H9 (cell line): ENCODE measurements around the gene MYO1E. TPM values are rescaled to one million over a fixed set of nuclear protein-coding genes. Genes with fewer than 3 reads are reported as not detected.

Experiments
- DNase-seq: peaks from one replicate; pipeline ENCODE4 v3.0.0-alpha.2; 2017
- H2AFZ ChIP-seq: one replicate; pipeline ENCODE4 v1.6.1; 2013; ENCODE audit warnings: mild to moderate bottlenecking, low read length, control low read depth, moderate library complexity
- H2AK5ac ChIP-seq: 2 replicates; pipeline ENCODE4 v1.6.1; 2013; ENCODE audit warnings: low read length, control low read depth, mixed read lengths; ENCODE audit not compliant: insufficient read length
- H2BK120ac ChIP-seq: one replicate; pipeline ENCODE4 v1.6.1; 2013; ENCODE audit warnings: low read depth, mild to moderate bottlenecking, low read length, control low read depth, inconsistent platforms; ENCODE audit not compliant: poor library complexity, severe bottlenecking
- H2BK12ac ChIP-seq: 2 replicates; pipeline ENCODE4 v1.6.1; 2013; ENCODE audit warnings: low read length, control low read depth, mixed read lengths, low read depth; ENCODE audit not compliant: insufficient read length
- H2BK15ac ChIP-seq: 2 replicates; pipeline ENCODE4 v1.6.1; 2013; ENCODE audit warnings: low read depth, low read length, control low read depth
- H2BK20ac ChIP-seq: one replicate; pipeline ENCODE4 v1.6.1; 2013; ENCODE audit warnings: low read depth, mild to moderate bottlenecking, low read length, control low read depth, inconsistent platforms; ENCODE audit not compliant: poor library complexity, severe bottlenecking
- H2BK5ac ChIP-seq: 2 replicates; pipeline ENCODE4 v1.6.1; 2013; ENCODE audit warnings: low read length, control low read depth, mixed read lengths; ENCODE audit not compliant: insufficient read length
- H3K14ac ChIP-seq: 2 replicates; pipeline ENCODE4 v1.6.1; 2013; ENCODE audit warnings: low read length, control low read depth; ENCODE audit not compliant: insufficient read depth
- H3K18ac ChIP-seq: 2 replicates; pipeline ENCODE4 v1.6.1; 2013; ENCODE audit warnings: low read depth, mild to moderate bottlenecking, mixed read lengths, low read length, control low read depth; ENCODE audit not compliant: insufficient read length
- H3K23ac ChIP-seq: 2 replicates; pipeline ENCODE4 v1.6.1; 2013; ENCODE audit warnings: low read length, control low read depth, mixed read lengths, low read depth; ENCODE audit not compliant: insufficient read length
- H3K23me2 ChIP-seq: 2 replicates; pipeline ENCODE4 v1.6.1; 2013; ENCODE audit warnings: low read depth, mild to moderate bottlenecking, mixed read lengths, low read length, control low read depth; ENCODE audit not compliant: insufficient read length, poor library complexity, severe bottlenecking
- H3K27ac ChIP-seq: 2 replicates; pipeline ENCODE4 v1.5.1; 2013; ENCODE audit warnings: low read length, control low read depth, mixed read lengths, low read depth; ENCODE audit not compliant: insufficient read length
- H3K27me3 ChIP-seq: 2 replicates; pipeline ENCODE4 v1.6.1; 2013; ENCODE audit warnings: low read length, control low read depth, inconsistent platforms; ENCODE audit not compliant: insufficient read depth
- H3K4ac ChIP-seq: 2 replicates; pipeline ENCODE4 v1.6.1; 2013; ENCODE audit warnings: low read depth, mild to moderate bottlenecking, control low read depth, inconsistent platforms, low read length, moderate library complexity
- H3K4me1 ChIP-seq: 2 replicates; pipeline ENCODE4 v1.6.1; 2013; ENCODE audit warnings: low read length, control low read depth, inconsistent platforms; ENCODE audit not compliant: insufficient read depth
- H3K4me2 ChIP-seq: 2 replicates; pipeline ENCODE4 v1.6.1; 2013; ENCODE audit warnings: low read length, control low read depth, mixed read lengths; ENCODE audit not compliant: insufficient read length, insufficient read depth
- H3K56ac ChIP-seq: 2 replicates; pipeline ENCODE4 v1.6.1; 2013; ENCODE audit warnings: low read depth, mild to moderate bottlenecking, mixed read lengths, low read length, control low read depth; ENCODE audit not compliant: insufficient read length
- H3K79me1 ChIP-seq: 2 replicates; pipeline ENCODE4 v1.6.1; 2013; ENCODE audit warnings: low read depth, mild to moderate bottlenecking, moderate library complexity, low read length, control low read depth, inconsistent platforms; ENCODE audit not compliant: insufficient read depth, poor library complexity, severe bottlenecking
- H3K79me2 ChIP-seq: 2 replicates; pipeline ENCODE4 v1.6.1; 2013; ENCODE audit warnings: low read length, control low read depth, inconsistent platforms; ENCODE audit not compliant: insufficient read depth
- H3K9ac ChIP-seq: 2 replicates; pipeline ENCODE4 v1.6.1; 2013; ENCODE audit warnings: low read length, control low read depth, mixed read lengths; ENCODE audit not compliant: insufficient read length; ENCODE audit errors: extremely low read depth
- H3K9me3 ChIP-seq: one replicate; pipeline ENCODE4 v1.6.1; 2013; ENCODE audit warnings: low read depth, low read length, inconsistent platforms; ENCODE audit not compliant: control insufficient read depth
- H3T11ph ChIP-seq: one replicate; pipeline ENCODE4 v1.6.1; 2013; ENCODE audit warnings: mild to moderate bottlenecking, low read length, control low read depth, inconsistent platforms
- H4K20me1 ChIP-seq: one replicate; pipeline ENCODE4 v1.6.1; 2013; ENCODE audit not compliant: control insufficient read depth, insufficient read length, insufficient read depth
- H4K5ac ChIP-seq: 2 replicates; pipeline ENCODE4 v1.6.1; 2013; ENCODE audit warnings: low read depth, mild to moderate bottlenecking, mixed read lengths, low read length, control low read depth; ENCODE audit not compliant: insufficient read length
- H4K8ac ChIP-seq: replicated peaks from 2 replicates; pipeline ENCODE4 v1.6.1; 2013; ENCODE audit warnings: low read length, control low read depth, mixed read lengths, low read depth; ENCODE audit not compliant: insufficient read length
- H4K91ac ChIP-seq: 2 replicates; pipeline ENCODE4 v1.6.1; 2013; ENCODE audit warnings: low read depth, mild to moderate bottlenecking, moderate library complexity, mixed read lengths, low read length, control low read depth; ENCODE audit not compliant: insufficient read length
- H3K27ac Mint-ChIP-seq, 3 experiments: 2 replicates in 2 of 3; 3 replicates in 1 of 3; pipeline ENCODE4 v1.8.0; 2020 to 2021; ENCODE audit warnings: mixed read lengths in 3 of 3, mild to moderate bottlenecking in 1 of 3, moderate library complexity in 1 of 3
- H3K27me3 Mint-ChIP-seq: 2 replicates; pipeline ENCODE4 v1.8.0; 2021; ENCODE audit warnings: low read depth, mild to moderate bottlenecking, moderate library complexity, mixed read lengths
- H3K36me3 Mint-ChIP-seq, 3 experiments: 2 replicates in 2 of 3; 3 replicates in 1 of 3; pipeline ENCODE4 v1.8.0; 2020 to 2021; ENCODE audit warnings: low read depth in 3 of 3, mixed read lengths in 3 of 3; ENCODE audit not compliant: insufficient read depth in 1 of 3
- H3K4me1 Mint-ChIP-seq, 2 experiments: 2 replicates each; pipeline ENCODE4 v1.8.0; 2020; ENCODE audit warnings: mixed read lengths in 2 of 2
- H3K4me3 Mint-ChIP-seq, 2 experiments: 2 replicates in 1 of 2; 3 replicates in 1 of 2; pipeline ENCODE4 v1.8.0; 2020 to 2021; ENCODE audit warnings: mild to moderate bottlenecking in 2 of 2, mixed read lengths in 2 of 2, moderate library complexity in 1 of 2
- H3K9me3 Mint-ChIP-seq, 2 experiments: 2 replicates in 1 of 2; 3 replicates in 1 of 2; pipeline ENCODE4 v1.8.0; 2020; ENCODE audit warnings: mild to moderate bottlenecking in 2 of 2, mixed read lengths in 2 of 2, moderate library complexity in 1 of 2
- CTCF ChIP-seq: fragments of 200-600 bp; sonication (generic); conservative IDR thresholded peaks from 3 replicates; pipeline ENCODE4 v1.8.0; 2021; ENCODE audit warnings: antibody characterized with exemption, mild to moderate bottlenecking
- WGBS: extraction: QIAGEN DNeasy Blood & Tissue Kit; methylation state at CpG from one replicate; pipeline ENCODE4 v1.1.7; 2013; ENCODE audit warnings: missing lambda C conversion rate, low lambda C conversion rate, mixed read lengths; ENCODE audit not compliant: insufficient read length; ENCODE audit errors: extremely low coverage; 5-methylcytosine and 5-hydroxymethylcytosine counted together
- total RNA-seq: library from RNA; stranded (reverse); gene quantifications from 2 replicates; pipeline ENCODE4 v1.2.1, GENCODE V29; 2021

Gene MYO1E
- total RNA-seq, 1 experiment from 2014 or later, result 235 TPM

GRCh38 chr15:59420108-59420507 lies 47.4 kb upstream of the MYO1E start:
- no peak overlapping the region for H3K14ac ChIP-seq
- H3K4ac ChIP-seq, result no peak overlapping the region
- H3K23ac ChIP-seq, result no peak overlapping the region
- no peak overlapping the region for H2AFZ ChIP-seq
- no CpG with 5 or more reads among the region's 3 CpGs for WGBS
- no peak overlapping the region for H3K4me2 ChIP-seq
- no peak overlapping the region for H2BK20ac ChIP-seq
- H4K91ac ChIP-seq, result no peak overlapping the region
- H4K20me1 ChIP-seq, result no peaks in the 10 kb centered on the region
- Mint-ChIP-seq H3K4me1 (peaks cover 16 to 19% of the 10 kb centered on the region in 2 experiments), H3K4me3 (no peak overlapping the region), H3K27ac (no peak overlapping the region), H3K27me3 (peaks cover 19% of the 10 kb centered on the region), H3K9me3 (no peaks in the 10 kb centered on the region), H3K36me3 (no peaks in the 10 kb centered on the region)
- no peak overlapping the region for H2BK15ac ChIP-seq
- H3K56ac ChIP-seq, result no peak overlapping the region
- no peak for TF ChIP-seq CTCF
- H2BK5ac ChIP-seq, result no peak overlapping the region
- H3K4me1 ChIP-seq, result peaks cover 7% of the 10 kb centered on the region; the same call in 1 of the 2 replicates
- no peaks in the 10 kb centered on the region for H3K23me2 ChIP-seq
- no peak overlapping the region for H3K27ac ChIP-seq
- H3K27me3 ChIP-seq, result no peaks in the 10 kb centered on the region
- no peaks in the 10 kb centered on the region for H3K79me1 ChIP-seq
- H2BK120ac ChIP-seq, result no peak overlapping the region
- H3K9me3 ChIP-seq, result no peaks in the 10 kb centered on the region
- H2AK5ac ChIP-seq, result no peak overlapping the region
- no peak overlapping the region for H3K18ac ChIP-seq
- H3K9ac ChIP-seq, result no peak overlapping the region
- no peaks in the 10 kb centered on the region for H3K79me2 ChIP-seq
- H2BK12ac ChIP-seq, result no peak overlapping the region
- H4K8ac ChIP-seq, result no peak overlapping the region
- no peak overlapping the region for H4K5ac ChIP-seq
- no peak for DNase-seq
- H3T11ph ChIP-seq, result no peak overlapping the region
